ENCODE data around the gene UGDH.

DNA sequence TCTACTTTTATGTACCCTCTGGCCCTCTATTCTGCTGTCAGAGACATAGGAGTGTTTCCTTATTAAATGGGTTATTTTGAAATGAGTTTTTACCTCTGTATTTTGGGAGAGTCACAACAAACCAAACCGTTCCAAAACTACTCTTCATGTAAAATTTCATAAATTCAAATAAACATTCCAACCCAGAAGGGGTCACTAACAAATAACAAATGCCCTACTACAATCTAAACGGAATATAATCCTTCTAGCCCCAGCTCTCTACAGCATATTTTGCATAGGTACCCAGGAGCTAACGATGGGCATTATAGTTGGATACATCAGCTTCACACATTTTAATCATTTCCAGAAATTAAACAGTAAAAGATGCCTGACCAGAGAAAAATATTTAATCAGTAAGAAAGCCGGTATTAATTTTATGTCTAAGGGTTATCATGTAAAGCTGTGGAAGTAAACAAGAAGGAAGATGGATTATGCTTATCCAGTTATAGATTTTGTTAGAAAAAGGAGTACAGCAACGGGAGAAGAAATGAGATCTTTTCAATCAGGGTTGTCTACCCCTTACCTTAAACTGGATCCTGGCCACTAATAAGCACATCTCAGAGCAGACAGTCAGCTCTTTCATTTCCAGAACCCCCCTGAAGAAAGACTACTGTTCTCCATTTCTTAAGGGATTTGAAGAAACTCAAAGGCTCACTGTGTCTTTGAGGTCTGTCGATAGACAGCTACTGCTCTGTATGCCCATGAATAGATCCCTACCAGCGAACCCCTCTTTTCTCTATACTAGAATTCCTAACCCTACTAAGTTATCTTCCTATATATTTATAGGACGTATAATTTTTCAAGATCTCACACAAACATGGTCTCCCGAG is 1.2 kb downstream of the UGDH start:
- TF ChIP-seq, protein P1, sequence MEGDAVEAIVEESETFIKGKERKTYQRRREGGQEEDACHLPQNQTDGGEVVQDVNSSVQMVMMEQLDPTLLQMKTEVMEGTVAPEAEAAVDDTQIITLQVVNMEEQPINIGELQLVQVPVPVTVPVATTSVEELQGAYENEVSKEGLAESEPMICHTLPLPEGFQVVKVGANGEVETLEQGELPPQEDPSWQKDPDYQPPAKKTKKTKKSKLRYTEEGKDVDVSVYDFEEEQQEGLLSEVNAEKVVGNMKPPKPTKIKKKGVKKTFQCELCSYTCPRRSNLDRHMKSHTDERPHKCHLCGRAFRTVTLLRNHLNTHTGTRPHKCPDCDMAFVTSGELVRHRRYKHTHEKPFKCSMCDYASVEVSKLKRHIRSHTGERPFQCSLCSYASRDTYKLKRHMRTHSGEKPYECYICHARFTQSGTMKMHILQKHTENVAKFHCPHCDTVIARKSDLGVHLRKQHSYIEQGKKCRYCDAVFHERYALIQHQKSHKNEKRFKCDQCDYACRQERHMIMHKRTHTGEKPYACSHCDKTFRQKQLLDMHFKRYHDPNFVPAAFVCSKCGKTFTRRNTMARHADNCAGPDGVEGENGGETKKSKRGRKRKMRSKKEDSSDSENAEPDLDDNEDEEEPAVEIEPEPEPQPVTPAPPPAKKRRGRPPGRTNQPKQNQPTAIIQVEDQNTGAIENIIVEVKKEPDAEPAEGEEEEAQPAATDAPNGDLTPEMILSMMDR (IDR thresholded peaks at IDR 0.05) = no peak
- no peak for TF ChIP-seq POLR2A (IDR thresholded peaks at IDR 0.05)

All from breast epithelium (tissue), 3 donors.